Stimulated activated CD4-positive, alpha-beta T cell treated with anti-CD3 and anti-CD28 coated beads, Interleukin-12 subunit alpha, Interleukin-12 subunit beta, amount 100 ng/mL, for 48 hours (primary cell): ENCODE data around the gene HTRA3.
"Not testable (repeated sequence)": the region's sequence is repeated elsewhere in the genome, so short reads cannot be mapped to it uniquely, and the experiment has no call there.

Source experiments
- DNase-seq, 3 donors: peaks; one replicate each; pipeline ENCODE4 v3.0.0-alpha.2; 2020; ENCODE audit warnings: low read depth in 2 of 3, low spot score in 1 of 3

HTRA3 gene

GRCh38 chr4:8338351-8338961 lies 68.9 kb downstream of the HTRA3 start:
- DNase-seq = no peak

GRCh38 chr4:8340781-8341241 lies 71.3 kb downstream of the HTRA3 start:
- no peak for DNase-seq

- not testable (repeated sequence) for DNase-seq
Measured at GRCh38 chr4:8341281-8341680, 71.7 kb downstream of the HTRA3 start.

GRCh38 chr4:8341691-8342090 lies 72.1 kb downstream of the HTRA3 start:
- no peak for DNase-seq

- DNase-seq = no peak
Measured at GRCh38 chr4:8342651-8343261, 73.2 kb downstream of the HTRA3 start.

GRCh38 chr4:8343262-8343966 lies 73.9 kb downstream of the HTRA3 start:
- DNase-seq = no peak

- DNase-seq = no peak
Measured at GRCh38 chr4:8343967-8344331, 74.4 kb downstream of the HTRA3 start.

GRCh38 chr4:8344377-8344776 lies 74.8 kb downstream of the HTRA3 start:
- no peak for DNase-seq

GRCh38 chr4:8345053-8345945 lies 75.7 kb downstream of the HTRA3 start:
- DNase-seq = no peak

GRCh38 chr4:8345946-8346814 lies 76.6 kb downstream of the HTRA3 start:
- no peak for DNase-seq

GRCh38 chr4:8346838-8347605 lies 77.5 kb downstream of the HTRA3 start:
- DNase-seq = no peak

GRCh38 chr4:8347660-8348059 lies 78.1 kb downstream of the HTRA3 start:
- no peak for DNase-seq

GRCh38 chr4:8348071-8348470 lies 78.5 kb downstream of the HTRA3 start:
- DNase-seq = no peak

GRCh38 chr4:8349236-8349635 lies 79.7 kb downstream of the HTRA3 start:
- not testable (repeated sequence) for DNase-seq

GRCh38 chr4:8349664-8350236 lies 80.2 kb downstream of the HTRA3 start:
- no peak for DNase-seq

GRCh38 chr4:8350352-8350751 lies 80.8 kb downstream of the HTRA3 start:
- no peak for DNase-seq

- no peak for DNase-seq
Measured at GRCh38 chr4:8350841-8351461, 81.4 kb downstream of the HTRA3 start.

GRCh38 chr4:8351931-8352367 lies 82.4 kb downstream of the HTRA3 start:
- DNase-seq = no peak
